ENCODE data around the gene POMGNT2. TPM values are rescaled to one million over a fixed set of nuclear protein-coding genes. Genes with fewer than 3 reads are reported as not detected.

POMGNT2 gene
- total RNA-seq, 1 experiment from 2014 or later: 10.1 TPM

DNA sequence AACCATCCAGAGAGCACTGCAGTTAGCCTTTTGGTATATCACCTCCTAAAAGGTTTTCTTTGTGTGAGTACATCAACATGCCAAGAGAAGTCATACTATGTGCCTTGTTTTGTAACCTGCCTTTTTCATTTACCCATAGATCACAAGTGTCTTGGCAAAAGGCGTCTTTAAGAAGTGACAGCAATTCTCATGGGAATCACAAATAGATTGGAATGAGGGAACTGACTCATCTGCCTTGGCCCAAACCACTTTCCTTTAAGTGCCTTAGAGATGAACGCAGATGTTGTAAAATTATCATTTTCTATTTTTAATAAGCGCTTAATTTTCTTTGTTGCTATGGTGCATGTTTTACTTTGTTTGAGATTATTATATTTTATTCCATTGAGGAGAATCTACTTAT is 20.7 kb upstream of the POMGNT2 start:
- in situ Hi-C loops (cut with HindIII; ENCODE audit: low pct_unique_long_range_greater_than_20kb, low sequenced_read_pairs) (no loop called here), intact Hi-C loops (cut with micrococcal nuclease; ENCODE audit: unreplicated experiment) (no loop called here)
- H3K9me3 ChIP-seq (ENCODE audit: control insufficient read depth, insufficient read depth, low read depth, low read length): no peaks in the 10 kb centered on the region
- ChIA-PET POLR2A (no interaction called here), CTCF (no interaction called here)
- TF ChIP-seq, protein P1, sequence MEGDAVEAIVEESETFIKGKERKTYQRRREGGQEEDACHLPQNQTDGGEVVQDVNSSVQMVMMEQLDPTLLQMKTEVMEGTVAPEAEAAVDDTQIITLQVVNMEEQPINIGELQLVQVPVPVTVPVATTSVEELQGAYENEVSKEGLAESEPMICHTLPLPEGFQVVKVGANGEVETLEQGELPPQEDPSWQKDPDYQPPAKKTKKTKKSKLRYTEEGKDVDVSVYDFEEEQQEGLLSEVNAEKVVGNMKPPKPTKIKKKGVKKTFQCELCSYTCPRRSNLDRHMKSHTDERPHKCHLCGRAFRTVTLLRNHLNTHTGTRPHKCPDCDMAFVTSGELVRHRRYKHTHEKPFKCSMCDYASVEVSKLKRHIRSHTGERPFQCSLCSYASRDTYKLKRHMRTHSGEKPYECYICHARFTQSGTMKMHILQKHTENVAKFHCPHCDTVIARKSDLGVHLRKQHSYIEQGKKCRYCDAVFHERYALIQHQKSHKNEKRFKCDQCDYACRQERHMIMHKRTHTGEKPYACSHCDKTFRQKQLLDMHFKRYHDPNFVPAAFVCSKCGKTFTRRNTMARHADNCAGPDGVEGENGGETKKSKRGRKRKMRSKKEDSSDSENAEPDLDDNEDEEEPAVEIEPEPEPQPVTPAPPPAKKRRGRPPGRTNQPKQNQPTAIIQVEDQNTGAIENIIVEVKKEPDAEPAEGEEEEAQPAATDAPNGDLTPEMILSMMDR (IDR thresholded peaks at IDR 0.05): no peak
- TF ChIP-seq REST (IDR thresholded peaks at IDR 0.05; ENCODE audit: insufficient read depth in 1 of 2, low read depth in 2 of 2, low read length in 1 of 2) (no peak), POLR2AphosphoS5 (IDR thresholded peaks at IDR 0.05; ENCODE audit: low read depth, low read length) (no peak)
- ATAC-seq (no peak), DNase-seq (ENCODE audit: low read depth, low spot score) (no peak)
- H3K36me3 ChIP-seq (ENCODE audit: control insufficient read depth, insufficient read depth, low read length): no peaks in the 10 kb centered on the region
- no peak overlapping the region for H3K4me3 ChIP-seq (ENCODE audit: low read depth in 2 of 2, low read length in 2 of 2)
- H3K27me3 ChIP-seq (ENCODE audit: control insufficient read depth, insufficient read depth, low read length): no peaks in the 10 kb centered on the region
- H3K27ac ChIP-seq (ENCODE audit: low read length): no peak overlapping the region
- BruUV-seq (replicated peaks): no TSS peak
- H3K4me1 ChIP-seq (ENCODE audit: control insufficient read depth, insufficient read depth, low read length): no peaks in the 10 kb centered on the region

DNA sequence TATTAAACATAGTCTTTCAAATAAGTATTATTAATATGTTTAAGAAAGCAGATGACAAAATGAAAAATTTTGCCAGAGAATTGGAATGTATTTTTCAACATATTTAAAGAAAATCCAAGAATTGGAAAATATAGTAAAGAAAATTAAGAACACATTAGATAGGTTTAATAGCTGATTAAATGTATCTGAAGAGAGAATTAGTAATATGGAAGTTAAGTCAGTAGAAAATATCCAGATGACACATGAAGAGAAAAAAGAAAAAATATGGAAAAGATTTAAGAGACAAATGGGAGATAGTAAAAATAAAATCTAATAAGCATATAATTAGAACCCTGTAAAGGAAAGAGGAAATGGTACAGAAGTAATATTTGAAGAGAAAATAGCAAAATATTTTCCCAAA is 18.0 kb upstream of the POMGNT2 start:
- BruUV-seq (replicated peaks): no TSS peak
- ATAC-seq: no peak
- Histone ChIP-seq H3K9me3 (ENCODE audit: control insufficient read depth, insufficient read depth, low read depth, low read length) (no peaks in the 10 kb centered on the region), H3K27ac (ENCODE audit: low read length) (no peak overlapping the region), H3K27me3 (ENCODE audit: control insufficient read depth, insufficient read depth, low read length) (peaks cover 3% of the 10 kb centered on the region; the same call in 1 of the 2 replicates), H3K36me3 (ENCODE audit: control insufficient read depth, insufficient read depth, low read length) (no peaks in the 10 kb centered on the region), H3K4me1 (ENCODE audit: control insufficient read depth, insufficient read depth, low read length) (no peaks in the 10 kb centered on the region), H3K4me3 (ENCODE audit: low read depth in 2 of 2, low read length in 2 of 2) (no peak overlapping the region)
- POLR2A ChIA-PET: no interaction called here
- CTCF ChIA-PET: no interaction called here
- in situ Hi-C loops (cut with HindIII; ENCODE audit: low pct_unique_long_range_greater_than_20kb, low sequenced_read_pairs) (no loop called here), intact Hi-C loops (cut with micrococcal nuclease; ENCODE audit: unreplicated experiment) (no loop called here)
- no peak for TF ChIP-seq REST (IDR thresholded peaks at IDR 0.05; ENCODE audit: insufficient read depth in 1 of 2, low read depth in 2 of 2, low read length in 1 of 2)
- DNase-seq (ENCODE audit: low read depth, low spot score): no peak

- POLR2A ChIA-PET: interaction anchor here (0.6 kb wide), 1 partner anchor 233 kb away, joined by 3 read pairs; no protein-coding TSS in a partner anchor
- TF ChIP-seq SIN3A (IDR thresholded peaks at IDR 0.05; ENCODE audit: borderline replicate concordance, insufficient read depth, low read depth, low read length) (no peak), POLR2AphosphoS5 (IDR thresholded peaks at IDR 0.05; ENCODE audit: low read depth, low read length) (no peak), TCF7L2 (IDR thresholded peaks at IDR 0.05; ENCODE audit: low read depth, low read length) (no peak), REST (IDR thresholded peaks at IDR 0.05; ENCODE audit: insufficient read depth in 1 of 2, low read depth in 2 of 2, low read length in 1 of 2) (no peak)
- TF ChIP-seq, protein P1 (IDR thresholded peaks at IDR 0.05): no peak
- DNase-seq (ENCODE audit: low read depth, low spot score): no peak
- CTCF ChIA-PET: no interaction called here
- in situ Hi-C loops (cut with HindIII; ENCODE audit: low pct_unique_long_range_greater_than_20kb, low sequenced_read_pairs) (no loop called here), intact Hi-C loops (cut with micrococcal nuclease; ENCODE audit: unreplicated experiment) (no loop called here)
- Histone ChIP-seq H3K4me3 (ENCODE audit: low read depth in 2 of 2, low read length in 2 of 2) (no peak overlapping the region), H3K36me3 (ENCODE audit: control insufficient read depth, insufficient read depth, low read length) (no peaks in the 10 kb centered on the region), H3K27me3 (ENCODE audit: control insufficient read depth, insufficient read depth, low read length) (peaks cover 3% of the 10 kb centered on the region; the same call in 1 of the 2 replicates), H3K27ac (ENCODE audit: low read length) (no peak overlapping the region), H3K9me3 (ENCODE audit: control insufficient read depth, insufficient read depth, low read depth, low read length) (no peaks in the 10 kb centered on the region), H3K4me1 (ENCODE audit: control insufficient read depth, insufficient read depth, low read length) (no peaks in the 10 kb centered on the region)
- ATAC-seq: no peak
- no TSS peak for BruUV-seq (replicated peaks)
These were observed 15.1 kb upstream of the POMGNT2 start for GRCh38 chr3:43120937-43121336.

Measured in Panc1 (cell line).